ENCODE measurements around the gene CYFIP2.
"Not testable (repeated sequence)": the region's sequence is repeated elsewhere in the genome, so short reads cannot be mapped to it uniquely, and the experiment has no call there.

CYFIP2 gene

GRCh38 chr5:157400741-157401495 lies 135.0 kb downstream of the CYFIP2 start:
- DNase-seq, result no peak

- no peak for DNase-seq
Observed at GRCh38 chr5:157415838-157416237, 149.9 kb downstream of the CYFIP2 start.

- not testable (repeated sequence) for DNase-seq
Observed at GRCh38 chr5:157419521-157419920, 153.6 kb downstream of the CYFIP2 start.

- DNase-seq, result not testable (repeated sequence)
Observed at GRCh38 chr5:157429920-157430319, 164.0 kb downstream of the CYFIP2 start.

GRCh38 chr5:157431544-157432200 lies 165.7 kb downstream of the CYFIP2 start:
- DNase-seq, result peak; percentile 32

- no peak for DNase-seq
Observed at GRCh38 chr5:157434096-157434495, 168.2 kb downstream of the CYFIP2 start.

- no peak for DNase-seq
Observed at GRCh38 chr5:157443041-157443549, 177.2 kb downstream of the CYFIP2 start.

GRCh38 chr5:157444224-157444623 lies 178.3 kb downstream of the CYFIP2 start:
- DNase-seq, result no peak

All from stimulated activated CD4-positive, alpha-beta T cell treated with anti-CD3 and anti-CD28 coated beads, Interleukin-1b, Interleukin-23, amount 100 ng/mL, for 48 hours (primary cell).